Glomerular visceral epithelial cell (primary cell): ENCODE measurements around the gene VAX1.
A peak's percentile ranks its signal among the peaks of the same experiment; 100 is the strongest.
"Not testable (repeated sequence)": the region's sequence is repeated elsewhere in the genome, so short reads cannot be mapped to it uniquely, and the experiment has no call there.

ENCODE experiments used
- DNase-seq: peaks from one replicate; pipeline ENCODE4 v3.0.0-alpha.2; 2016; ENCODE audit errors: extremely low spot score

The VAX1 gene, protein sequence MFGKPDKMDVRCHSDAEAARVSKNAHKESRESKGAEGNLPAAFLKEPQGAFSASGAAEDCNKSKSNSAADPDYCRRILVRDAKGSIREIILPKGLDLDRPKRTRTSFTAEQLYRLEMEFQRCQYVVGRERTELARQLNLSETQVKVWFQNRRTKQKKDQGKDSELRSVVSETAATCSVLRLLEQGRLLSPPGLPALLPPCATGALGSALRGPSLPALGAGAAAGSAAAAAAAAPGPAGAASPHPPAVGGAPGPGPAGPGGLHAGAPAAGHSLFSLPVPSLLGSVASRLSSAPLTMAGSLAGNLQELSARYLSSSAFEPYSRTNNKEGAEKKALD

DNA sequence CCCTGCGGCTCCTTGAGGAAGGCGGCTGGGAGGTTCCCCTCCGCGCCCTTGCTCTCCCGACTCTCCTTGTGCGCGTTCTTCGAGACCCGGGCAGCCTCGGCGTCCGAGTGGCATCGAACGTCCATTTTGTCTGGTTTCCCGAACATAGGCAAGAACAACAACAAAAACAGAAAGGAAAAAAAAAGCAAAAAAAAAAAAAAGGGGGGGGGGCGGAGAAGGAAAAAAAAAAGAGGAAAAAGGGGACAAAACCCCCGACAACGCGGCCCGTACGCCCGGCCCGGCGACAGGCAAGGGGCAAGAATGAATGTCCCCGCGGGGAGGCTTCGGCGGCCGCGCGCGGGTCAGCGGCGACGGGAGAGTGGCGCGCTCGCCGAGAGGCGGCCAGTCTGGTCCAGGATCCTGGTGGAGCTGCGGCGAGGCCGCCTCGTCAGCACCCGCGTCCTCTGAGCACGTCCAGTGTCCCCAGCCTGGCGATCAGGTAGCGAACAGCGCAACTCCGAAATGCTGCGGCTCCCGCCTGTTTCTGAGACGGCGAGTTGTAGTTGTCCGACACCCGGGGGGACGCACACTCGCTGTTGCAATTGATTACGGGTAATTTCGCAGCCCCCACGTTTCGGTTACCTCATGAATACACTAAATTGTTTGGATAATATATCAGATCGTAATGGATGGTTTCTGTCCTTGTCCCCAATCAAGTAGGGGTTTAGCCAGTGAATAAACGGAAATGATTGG, at the start of gene VAX1:
Gene VAX1, minus strand, starts transcription at position 360 of the 732 bp plus-strand sequence. Its CDS starts 214 bp downstream, at position 146.
- no peak for DNase-seq

DNA sequence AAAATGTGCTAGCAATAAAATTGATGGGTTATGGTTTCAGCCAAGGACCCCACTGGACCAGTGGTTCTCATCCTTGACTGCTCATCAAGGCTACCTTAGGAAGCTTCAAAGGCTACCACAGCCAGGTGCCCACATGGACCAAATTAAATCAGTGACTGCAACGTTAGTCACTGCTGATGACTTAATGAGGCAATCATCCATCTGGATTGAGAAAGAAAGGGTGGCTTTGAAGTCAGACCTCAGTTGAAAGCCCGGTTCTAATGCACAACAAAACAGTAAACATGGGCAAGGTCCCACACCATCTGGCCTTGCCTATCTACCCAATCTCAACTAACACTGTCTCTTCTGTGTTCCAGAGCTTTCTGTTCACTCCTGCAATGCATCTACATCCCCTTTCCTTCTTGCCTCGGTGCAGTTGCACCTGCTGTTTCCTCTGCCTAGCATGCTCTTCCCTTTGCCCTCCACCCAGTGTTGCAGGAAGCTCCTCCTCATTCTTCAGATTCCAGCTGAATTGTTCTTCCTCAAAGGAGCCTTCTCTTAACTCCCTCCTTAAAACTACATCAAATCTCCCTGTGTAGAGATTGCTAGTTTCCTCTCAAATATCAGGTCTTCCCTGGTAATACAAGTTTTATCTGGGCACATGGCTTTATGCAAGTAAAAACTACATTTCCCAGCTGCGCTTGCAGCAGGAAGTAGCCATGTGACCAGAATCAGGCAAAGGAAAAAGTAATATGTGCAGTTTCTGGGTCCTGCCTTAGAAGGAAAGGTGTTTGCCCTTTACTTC, 49.0 kb upstream of the VAX1 start:
- DNase-seq, result no peak

DNA sequence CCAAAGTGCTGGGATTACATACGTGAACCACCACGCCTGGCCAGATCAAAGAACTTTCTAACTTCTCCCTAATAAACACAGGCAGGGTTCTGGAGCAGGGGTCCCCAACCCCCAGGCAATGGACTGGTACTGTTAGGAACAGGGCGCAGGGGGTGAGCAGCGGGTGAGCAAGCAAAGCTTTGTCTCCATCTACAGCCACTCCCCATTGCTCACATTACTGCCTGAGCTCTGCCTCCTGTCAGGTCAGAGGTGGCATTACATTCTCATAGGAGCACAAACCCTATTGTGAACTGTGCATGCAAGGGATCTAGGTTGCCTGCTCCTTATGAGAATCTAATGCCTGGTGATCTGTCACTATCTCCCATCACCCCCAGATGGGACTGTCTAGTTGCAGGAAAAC, 47.7 kb upstream of the VAX1 start:
- DNase-seq, result not testable (repeated sequence)

DNA sequence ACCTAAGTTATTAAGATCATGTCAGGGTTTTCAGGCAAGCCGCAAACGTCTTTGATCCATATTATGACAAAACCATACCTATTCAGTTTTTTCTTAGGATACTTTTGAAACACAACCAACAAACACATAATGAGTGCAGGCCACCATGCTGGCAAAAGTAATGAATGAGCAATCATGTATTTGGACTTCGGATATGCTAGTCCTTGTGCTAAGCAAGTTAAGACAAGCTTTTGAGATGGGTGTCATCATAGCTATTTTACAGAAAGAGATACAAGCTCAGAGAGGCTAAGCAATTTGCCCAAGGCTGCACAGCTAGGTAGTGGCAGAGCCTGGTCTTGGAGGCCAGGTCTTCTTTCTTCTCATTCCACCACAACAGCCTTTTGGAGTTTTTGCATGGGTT, 46.8 kb upstream of the VAX1 start:
- DNase-seq, result no peak

GRCh38 chr10:117184296-117184695, 46.2 kb upstream of the VAX1 start:
- no peak for DNase-seq

- DNase-seq, result no peak
Observed at GRCh38 chr10:117178190-117178589, 40.1 kb upstream of the VAX1 start.

DNA sequence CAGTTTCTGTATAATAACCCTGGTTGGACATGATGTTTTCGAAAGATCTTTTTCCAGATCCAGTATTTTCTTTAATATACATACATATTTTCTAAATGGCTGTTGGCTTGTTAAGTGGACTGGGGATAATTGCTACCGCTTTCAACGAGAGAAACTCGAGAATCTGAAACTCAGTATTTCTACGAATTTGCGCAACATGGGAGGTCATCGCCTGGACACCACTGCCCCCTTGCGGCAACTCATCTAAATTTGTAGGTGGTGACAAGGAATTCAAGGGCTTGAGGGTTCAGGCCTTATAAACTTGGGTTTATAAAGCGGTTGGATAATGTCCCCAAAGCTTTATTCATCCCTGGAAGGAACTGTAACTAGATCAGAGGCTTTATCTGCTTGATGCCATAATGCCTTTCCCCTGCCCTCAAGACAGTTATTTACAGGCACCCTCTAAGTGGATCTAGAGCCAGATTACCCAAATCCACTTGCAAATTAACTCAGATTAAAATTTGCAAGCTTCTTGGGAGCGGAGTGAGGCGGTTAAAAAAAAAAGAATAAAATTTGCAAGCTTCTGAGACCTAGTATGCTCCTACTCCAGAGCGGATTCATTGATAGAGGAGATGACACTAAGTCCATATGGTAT, 37.9 kb upstream of the VAX1 start:
- peak; percentile 67 for DNase-seq

DNA sequence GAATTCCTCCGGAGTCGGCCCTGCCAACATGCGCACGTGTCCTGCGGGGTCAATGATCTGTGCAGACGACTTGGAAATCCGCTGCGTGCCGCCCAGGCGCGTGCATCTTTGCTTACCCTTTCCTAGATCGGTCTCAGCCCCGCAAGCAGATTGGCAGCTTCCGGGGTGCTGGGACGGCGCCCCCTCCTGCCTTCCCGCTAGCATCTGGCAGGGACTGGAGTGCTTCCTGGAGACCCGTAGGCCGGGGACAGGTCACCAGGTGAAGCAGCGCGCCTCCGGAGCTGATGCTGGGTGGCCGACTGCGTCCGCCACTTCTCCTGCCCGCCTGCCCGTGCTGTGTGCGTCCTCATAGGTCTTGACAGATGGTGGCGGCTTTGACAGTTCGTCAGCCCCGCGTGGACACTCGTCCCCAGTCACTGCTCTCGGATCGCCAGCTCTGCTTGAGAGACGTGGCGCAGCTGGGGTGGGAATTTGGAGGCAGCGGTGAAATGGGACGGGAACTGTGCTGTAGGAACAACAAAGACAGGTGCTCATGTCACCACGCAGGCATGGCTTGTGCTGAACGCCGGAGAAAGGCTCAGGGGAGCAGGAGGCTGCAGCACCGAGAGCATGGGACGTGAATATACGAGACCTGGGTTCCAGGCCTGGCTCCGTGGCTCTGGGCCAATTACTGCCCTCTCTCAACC, 37.3 kb upstream of the VAX1 start:
- no peak for DNase-seq

- DNase-seq, result peak; percentile 81
Observed at GRCh38 chr10:117174439-117175214, 36.6 kb upstream of the VAX1 start.

DNA sequence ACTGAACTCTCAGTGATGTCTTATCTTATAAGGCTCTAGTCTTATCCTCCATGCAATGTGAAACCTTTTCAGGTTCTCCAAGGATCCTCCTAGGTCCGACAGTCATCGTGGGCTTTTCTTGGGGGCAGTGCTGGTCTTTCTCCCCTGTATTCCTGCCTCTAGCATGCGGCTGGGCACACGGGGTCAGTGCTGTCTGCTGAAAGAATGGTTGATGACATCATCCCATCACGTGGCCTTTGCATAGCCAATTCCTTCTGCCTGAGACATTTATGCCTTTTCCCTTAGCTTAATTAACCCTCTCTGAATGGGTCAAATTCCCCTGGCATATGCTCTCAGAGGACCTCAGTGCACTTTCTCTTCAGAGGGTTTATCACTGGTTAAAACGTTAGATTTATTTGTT, 32.2 kb upstream of the VAX1 start:
- no peak for DNase-seq

DNA sequence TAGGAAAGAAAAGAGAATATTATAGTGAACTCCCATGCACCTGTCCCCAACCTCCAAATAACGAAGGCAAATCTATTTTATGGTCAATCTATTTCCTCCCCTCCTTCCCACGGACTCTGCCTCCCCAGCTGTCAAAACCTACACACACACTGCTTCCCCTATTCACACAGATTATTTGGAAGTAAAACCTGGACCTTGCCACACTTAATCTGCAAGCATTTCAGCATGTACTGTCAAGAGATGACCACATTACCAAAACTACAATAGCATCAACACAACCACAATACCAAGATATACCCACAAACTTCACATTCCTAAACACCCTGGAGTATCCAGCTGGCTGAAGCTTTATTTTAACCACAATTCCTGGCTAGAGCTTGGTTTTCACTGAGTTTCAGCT, 31.4 kb upstream of the VAX1 start:
- DNase-seq, result no peak

- no peak for DNase-seq
Observed at GRCh38 chr10:117168729-117169128, 30.7 kb upstream of the VAX1 start.

- peak; percentile 45 for DNase-seq
Observed at GRCh38 chr10:117167789-117168674, 30.0 kb upstream of the VAX1 start.

GRCh38 chr10:117167346-117167788, 29.3 kb upstream of the VAX1 start:
- no peak for DNase-seq

DNA sequence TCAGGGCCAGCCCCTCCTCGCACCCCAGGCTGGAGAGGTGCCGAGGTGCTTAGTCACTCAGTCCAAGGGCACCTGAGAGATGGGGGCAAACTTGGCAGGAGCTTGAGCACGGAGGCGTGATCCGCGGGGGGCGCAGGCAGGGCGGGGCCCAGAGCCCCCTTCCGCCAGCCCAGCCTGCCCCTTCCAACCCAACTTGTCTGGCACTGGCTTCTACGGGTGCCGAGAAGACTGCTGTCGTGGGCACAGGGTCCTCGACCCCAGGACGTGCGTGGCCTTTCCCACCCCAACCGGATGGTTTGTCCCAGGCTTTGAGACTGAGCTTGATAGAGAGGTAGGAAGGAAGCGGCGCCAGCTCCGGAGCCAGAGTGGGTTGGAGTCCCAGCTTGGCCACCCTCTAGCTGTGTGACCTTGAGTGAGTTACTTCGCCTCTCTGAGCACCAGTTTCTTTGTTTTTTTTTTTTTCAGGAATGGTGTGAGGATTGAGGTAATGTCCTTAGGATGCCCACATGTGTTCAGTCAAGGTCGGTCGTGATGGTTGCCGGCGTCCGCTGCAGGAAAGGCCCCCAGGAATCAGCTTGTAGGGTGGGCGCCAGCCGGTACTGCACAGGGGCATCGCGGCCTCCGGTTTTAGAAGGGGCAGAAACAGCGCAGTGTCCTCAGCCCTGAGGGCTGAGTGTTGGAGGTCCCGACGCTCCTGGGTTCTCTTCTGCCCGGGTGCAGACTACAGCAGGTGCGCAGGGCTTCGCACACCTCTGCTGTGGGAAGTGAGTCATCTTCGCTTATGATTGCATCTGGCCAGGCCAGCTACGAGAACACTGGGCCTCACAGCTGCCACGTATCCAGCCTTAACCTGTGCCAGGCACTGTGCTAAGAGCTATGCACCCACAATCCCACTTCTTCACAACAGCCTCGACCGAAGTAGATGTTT, 28.6 kb upstream of the VAX1 start:
- no peak for DNase-seq

GRCh38 chr10:117165538-117166417, 27.7 kb upstream of the VAX1 start:
- DNase-seq, result peak; percentile 52
